GM23248 (cell line): ENCODE data around the gene PKP1. TPM values are rescaled to one million over a fixed set of nuclear protein-coding genes. Genes with fewer than 3 reads are reported as not detected.
A peak's percentile ranks its signal among the peaks of the same experiment; 100 is the strongest.

Experiments used
- DNase-seq: peaks from one replicate; pipeline ENCODE4 v3.0.0-alpha.2; 2015
- H2AFZ ChIP-seq: fragments of 200-600 bp; sonication (generic); 2 replicates; pipeline ENCODE4 v1.6.1; 2016; ENCODE audit warnings: antibody characterized with exemption
- H3F3A ChIP-seq: fragments of 200-600 bp; sonication (generic); 2 replicates; pipeline ENCODE4 v1.6.1; 2016; ENCODE audit warnings: mild to moderate bottlenecking, antibody characterized with exemption, mixed run types; ENCODE audit not compliant: insufficient read depth
- H3K27ac ChIP-seq: fragments of 200-600 bp; sonication (generic); 2 replicates; pipeline ENCODE4 v1.5.1; 2016; ENCODE audit warnings: mild to moderate bottlenecking
- H3K27me3 ChIP-seq: fragments of 200-600 bp; sonication (generic); replicated peaks from 2 replicates; pipeline ENCODE4 v1.6.1; 2016; ENCODE audit warnings: mild to moderate bottlenecking; ENCODE audit not compliant: insufficient read depth
- H3K36me3 ChIP-seq: fragments of 200-600 bp; sonication (generic); 2 replicates; pipeline ENCODE4 v1.6.1; 2016; ENCODE audit warnings: low read depth, mild to moderate bottlenecking
- H3K4me1 ChIP-seq: fragments of 200-600 bp; sonication (generic); 2 replicates; pipeline ENCODE4 v1.6.1; 2016; ENCODE audit warnings: mild to moderate bottlenecking; ENCODE audit not compliant: insufficient read depth
- H3K4me2 ChIP-seq: fragments of 200-600 bp; sonication (generic); one replicate; pipeline ENCODE4 v1.6.1; 2016; ENCODE audit warnings: mild to moderate bottlenecking; ENCODE audit not compliant: unreplicated experiment
- H3K4me3 ChIP-seq: fragments of 200-600 bp; sonication (generic); 2 replicates; pipeline ENCODE4 v1.5.1; 2016; ENCODE audit warnings: mild to moderate bottlenecking
- H3K79me2 ChIP-seq: fragments of 200-600 bp; sonication (generic); 2 replicates; pipeline ENCODE4 v1.6.1; 2016; ENCODE audit warnings: mild to moderate bottlenecking; ENCODE audit not compliant: insufficient read depth
- H3K9ac ChIP-seq: fragments of 200-600 bp; sonication (generic); 2 replicates; pipeline ENCODE4 v1.6.1; 2016; ENCODE audit warnings: mild to moderate bottlenecking
- H3K9me2 ChIP-seq: fragments of 200-600 bp; sonication (generic); 2 replicates; pipeline ENCODE4 v1.6.1; 2016; ENCODE audit warnings: mixed run types, mild to moderate bottlenecking, moderate library complexity; ENCODE audit not compliant: insufficient read depth
- H3K9me3 ChIP-seq: fragments of 200-600 bp; sonication (generic); one replicate; pipeline ENCODE4 v1.6.1; 2017; ENCODE audit warnings: low read depth
- H4K20me1 ChIP-seq: fragments of 200-600 bp; sonication (generic); 2 replicates; pipeline ENCODE4 v1.6.0; 2016; ENCODE audit not compliant: insufficient read depth
- EZH2 ChIP-seq: fragments of 200-600 bp; sonication (generic); IDR thresholded peaks from 2 replicates; pipeline ENCODE4 v1.6.1; 2018; ENCODE audit warnings: antibody characterized with exemption, mild to moderate bottlenecking; ENCODE audit not compliant: insufficient read depth, poor library complexity, severe bottlenecking
- EZH2phosphoT487 ChIP-seq: fragments of 200-600 bp; sonication (generic); IDR thresholded peaks from 2 replicates; pipeline ENCODE4 v1.6.1; 2018; ENCODE audit warnings: antibody characterized with exemption, moderate library complexity, mild to moderate bottlenecking, low read depth; ENCODE audit not compliant: insufficient read depth
- WGBS, 2 experiments: methylation state at CpG; one replicate each; pipeline ENCODE4 v1.1.6; 2015 to 2017; ENCODE audit warnings: low lambda C conversion rate in 2 of 2, low coverage in 1 of 2; ENCODE audit errors: missing lambda C conversion rate in 2 of 2; 5-methylcytosine and 5-hydroxymethylcytosine counted together
- in situ Hi-C: fragments of 300-500 bp; cut with MboI; formaldehyde crosslinking; loops from 2 replicates; pipeline ENCODE4 v1.15.0; 2020
- polyA plus RNA-seq: library from polyadenylated mRNA; unstranded; fragments of >200 nt; fragmentation: Nextera tagmentation; extraction: Ambion mirVana; gene quantifications from 2 replicates; pipeline ENCODE4 v1.2.1, GENCODE V29; 2016
- total RNA-seq: library from RNA; depleted of rRNA; stranded (reverse); fragments of >200 nt; shearing (Covaris generic); gene quantifications from 2 replicates; pipeline ENCODE4 v1.2.3, GENCODE V29; 2014

The PKP1 gene
- total and polyA plus RNA-seq, 2 experiments from 2014 or later: 0.15 to 0.43 TPM

GRCh38 chr1:201259476-201260235, 23.6 kb upstream of the PKP1 start:
- TF ChIP-seq EZH2phosphoT487: no peak
- TF ChIP-seq EZH2: no peak
- H3K9me3 ChIP-seq: no peaks in the 10 kb centered on the region
- H3K4me3 ChIP-seq: 0 out of 2 replicates have a peak overlapping the region, but pooled peaks have one; percentile 1
- WGBS, 2 experiments: 1 to 6% methylated on average over 19 to 24 of the region's 28 CpGs
- DNase-seq: peak; percentile 78
- in situ Hi-C loops: no loop called here
- no peaks in the 10 kb centered on the region for H3K79me2 ChIP-seq
- H2AFZ ChIP-seq: peak overlapping the region; percentile 32; the same call in 1 of the 2 replicates
- H3K9me2 ChIP-seq: no peaks in the 10 kb centered on the region
- peaks cover 5% of the 10 kb centered on the region; the same call in 1 of the 2 replicates for H3K4me1 ChIP-seq
- H3K9ac ChIP-seq: peak overlapping the region; percentile 35; the same call in 1 of the 2 replicates
- no peaks in the 10 kb centered on the region for H3K27me3 ChIP-seq
- H3K36me3 ChIP-seq: no peaks in the 10 kb centered on the region
- no peaks in the 10 kb centered on the region for H3F3A ChIP-seq
- no peak overlapping the region for H3K27ac ChIP-seq
- no peaks in the 10 kb centered on the region for H4K20me1 ChIP-seq
- H3K4me2 ChIP-seq: peak overlapping the region; percentile 57

- Histone ChIP-seq H3K4me2 (peak overlapping the region; percentile 57), H3K79me2 (no peaks in the 10 kb centered on the region), H3F3A (peaks cover under 1% of the 10 kb centered on the region; the same call in 1 of the 2 replicates), H3K4me1 (peaks cover 5% of the 10 kb centered on the region; the same call in 1 of the 2 replicates), H2AFZ (peak overlapping the region; percentile 32; the same call in 1 of the 2 replicates), H4K20me1 (no peaks in the 10 kb centered on the region), H3K9me2 (no peaks in the 10 kb centered on the region), H3K4me3 (0 out of 2 replicates have a peak overlapping the region, but pooled peaks have one; percentile 1), H3K36me3 (no peaks in the 10 kb centered on the region), H3K27me3 (no peaks in the 10 kb centered on the region), H3K27ac (no peak overlapping the region), H3K9ac (peak overlapping the region; percentile 35; the same call in 1 of the 2 replicates), H3K9me3 (no peaks in the 10 kb centered on the region)
- 18 to 22% methylated on average over 11 of the region's 11 CpGs for WGBS, 2 experiments
- in situ Hi-C loops: no loop called here
- DNase-seq: peak; percentile 40
- TF ChIP-seq EZH2phosphoT487 (no peak), EZH2 (no peak)
Observed at GRCh38 chr1:201260236-201260590, 23.1 kb upstream of the PKP1 start.

- H3K4me3 ChIP-seq: no peak overlapping the region
- H3K79me2 ChIP-seq: no peaks in the 10 kb centered on the region
- WGBS, 2 experiments: 94 to 98% methylated on average over 8 of the region's 8 CpGs
- no peaks in the 10 kb centered on the region for H3K36me3 ChIP-seq
- H2AFZ ChIP-seq: no peak overlapping the region
- in situ Hi-C loops: no loop called here
- H4K20me1 ChIP-seq: no peaks in the 10 kb centered on the region
- peaks cover 9% of the 10 kb centered on the region for H3K4me1 ChIP-seq
- H3K4me2 ChIP-seq: no peak overlapping the region
- H3K9me2 ChIP-seq: no peaks in the 10 kb centered on the region
- TF ChIP-seq EZH2: no peak
- TF ChIP-seq EZH2phosphoT487: no peak
- H3K27me3 ChIP-seq: no peaks in the 10 kb centered on the region
- no peak overlapping the region for H3K27ac ChIP-seq
- H3K9ac ChIP-seq: no peak overlapping the region
- H3K9me3 ChIP-seq: no peaks in the 10 kb centered on the region
- H3F3A ChIP-seq: peaks cover 6% of the 10 kb centered on the region; the same call in 1 of the 2 replicates
- no peak for DNase-seq
Observed at GRCh38 chr1:201260648-201261311, 22.5 kb upstream of the PKP1 start.

GRCh38 chr1:201261771-201262547, 21.3 kb upstream of the PKP1 start:
- in situ Hi-C loops: no loop called here
- no peaks in the 10 kb centered on the region for H3K27me3 ChIP-seq

More at GRCh38 chr1:201261771-201262547, 21.3 kb upstream of the PKP1 start:
- H3F3A ChIP-seq: peaks cover 15% of the 10 kb centered on the region
- H3K4me3 ChIP-seq: no peak overlapping the region
- H3K9me3 ChIP-seq: no peaks in the 10 kb centered on the region
- H3K4me2 ChIP-seq: no peak overlapping the region
- H3K4me1 ChIP-seq: peaks cover 21% of the 10 kb centered on the region
- H3K79me2 ChIP-seq: no peaks in the 10 kb centered on the region
- H3K9me2 ChIP-seq: no peaks in the 10 kb centered on the region
- no peaks in the 10 kb centered on the region for H3K36me3 ChIP-seq
- no peak for TF ChIP-seq EZH2
- TF ChIP-seq EZH2phosphoT487: no peak
- no peaks in the 10 kb centered on the region for H4K20me1 ChIP-seq
- H2AFZ ChIP-seq: no peak overlapping the region
- DNase-seq: peak; percentile 54
- H3K27ac ChIP-seq: no peak overlapping the region
- 74 to 77% methylated on average over 8 of the region's 8 CpGs for whole genome bisulfite sequencing, 2 experiments
- no peak overlapping the region for H3K9ac ChIP-seq
